Muscle of arm (tissue), 12 donors: ENCODE results near the gene OR7D2. TPM values are rescaled to one million over a fixed set of nuclear protein-coding genes. Genes with fewer than 3 reads are reported as not detected.

Source experiments
- DNase-seq: peaks from one replicate; pipeline ENCODE4 v3.0.0-alpha.2; 2013
- polyA plus RNA-seq, 12 donors: library from polyadenylated mRNA; unstranded; fragments of 120-200 nt; gene quantifications; one replicate each; pipeline ENCODE4 v1.2.1, GENCODE V29; 2013; ENCODE audit not compliant: insufficient read length in 12 of 12

The OR7D2 gene
- polyA plus RNA-seq, 12 donors, result 0.05 to 1.3 (median 0.11) TPM; not detected in 4

DNA sequence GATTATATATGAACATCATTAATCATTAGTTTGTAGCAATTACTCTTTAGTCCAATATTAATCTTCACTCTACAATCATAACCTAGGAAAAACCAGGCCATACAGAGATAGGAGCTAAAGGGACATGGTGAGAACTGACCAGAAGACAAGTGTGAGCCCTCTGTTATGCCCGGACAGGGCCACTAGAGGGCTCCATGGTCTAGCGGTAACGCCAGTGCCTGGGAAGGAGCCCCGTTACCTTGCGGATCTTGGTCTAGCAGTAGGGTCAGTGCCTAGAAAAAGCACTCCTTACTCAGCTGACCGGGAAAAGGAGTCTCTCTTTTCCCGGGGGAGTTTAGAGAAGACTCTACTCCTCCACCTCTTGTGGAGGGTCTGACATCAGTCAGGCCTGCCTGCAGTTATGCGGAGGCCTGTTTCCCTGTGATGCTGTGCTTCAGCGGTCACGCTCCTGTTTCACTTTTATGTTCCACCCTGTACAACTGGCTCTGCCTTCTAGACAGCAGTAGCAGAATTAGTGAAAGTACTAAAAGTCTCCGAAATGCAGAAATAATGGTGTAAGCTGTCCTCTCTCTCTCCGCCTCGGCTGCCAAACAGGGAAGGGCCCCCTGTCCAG is 26.8 kb downstream of the OR7D2 start:
- peak; percentile 66 for DNase-seq

GRCh38 chr19:9219489-9219888 is 40.7 kb downstream of the OR7D2 start, which contains the start of gene OR7D4:
Gene OR7D4, minus strand, starts transcription at chr19:9219589. Its CDS starts 4,752 bp downstream, at chr19:9214837.
- DNase-seq, result no peak

Other genes starting within 250 kb of the OR7D2 start
- under 1 TPM in 4 of 12 donors, not detected in 8; 0.03 to 0.97 (median 0.18) TPM for gene MUC16, start 168.6 kb upstream of the OR7D2 start, polyA plus RNA-seq
- gene OR1M1, start 91.9 kb upstream of the OR7D2 start, polyA plus RNA-seq, result under 1 TPM in 1 of 12 donors, not detected in 11; 0.07 TPM
- under 1 TPM in 2 of 12 donors, not detected in 10; 0.07 to 0.11 TPM for gene OR7G2, start 71.5 kb upstream of the OR7D2 start, polyA plus RNA-seq
- gene OR7G1, start 63.2 kb upstream of the OR7D2 start, polyA plus RNA-seq, result not detected
- not detected for gene OR7G3, start 52.0 kb upstream of the OR7D2 start, polyA plus RNA-seq
- gene ZNF317, start 38.6 kb upstream of the OR7D2 start, polyA plus RNA-seq, result 10 to 100 TPM in 10 of 12 donors, 1 to 10 TPM in 1, not detected in 1; 6.9 to 23.7 (median 21.6) TPM
- gene OR7D4, start 40.6 kb downstream of the OR7D2 start, polyA plus RNA-seq, result under 1 TPM in 2 of 12 donors, not detected in 10; 0.06 to 0.08 TPM
- gene OR7E24, start 72.0 kb downstream of the OR7D2 start, polyA plus RNA-seq, result not detected
- gene ZNF699, start 130.9 kb downstream of the OR7D2 start, polyA plus RNA-seq, result 1 to 10 TPM in 11 of 12 donors, not detected in 1; 2.6 to 4.2 (median 3.5) TPM
- gene ZNF559, start 145.2 kb downstream of the OR7D2 start, polyA plus RNA-seq, result 10 to 100 TPM in 11 of 12 donors, not detected in 1; 22.1 to 42.9 (median 30.2) TPM
- 1 to 10 TPM in 11 of 12 donors, not detected in 1; 4.2 to 8.5 (median 6.2) TPM for gene ZNF177, start 184.0 kb downstream of the OR7D2 start, polyA plus RNA-seq